Glutamatergic neuron (in vitro differentiated cells): ENCODE data around the gene AK1. TPM values are rescaled to one million over a fixed set of nuclear protein-coding genes. Genes with fewer than 3 reads are reported as not detected.

Experiments used
- DNase-seq: peaks from one replicate; pipeline ENCODE4 v3.0.0; 2022
- H3K27ac Mint-ChIP-seq: one replicate; pipeline ENCODE4 v1.8.0; 2020; ENCODE audit warnings: mild to moderate bottlenecking, mixed read lengths, inconsistent platforms; ENCODE audit not compliant: unreplicated experiment
- H3K27me3 Mint-ChIP-seq: one replicate; pipeline ENCODE4 v1.8.0; 2020; ENCODE audit warnings: mild to moderate bottlenecking, moderate library complexity, mixed read lengths, inconsistent platforms; ENCODE audit not compliant: unreplicated experiment
- H3K36me3 Mint-ChIP-seq: one replicate; pipeline ENCODE4 v1.8.0; 2020; ENCODE audit warnings: mild to moderate bottlenecking, mixed read lengths, inconsistent platforms; ENCODE audit not compliant: unreplicated experiment
- H3K4me1 Mint-ChIP-seq: one replicate; pipeline ENCODE4 v1.8.0; 2020; ENCODE audit warnings: mild to moderate bottlenecking, low read depth, mixed read lengths, inconsistent platforms; ENCODE audit not compliant: unreplicated experiment
- H3K4me3 Mint-ChIP-seq: one replicate; pipeline ENCODE4 v1.8.0; 2020; ENCODE audit warnings: mild to moderate bottlenecking, mixed read lengths, inconsistent platforms; ENCODE audit not compliant: unreplicated experiment
- H3K9me3 Mint-ChIP-seq: one replicate; pipeline ENCODE4 v1.8.0; 2020; ENCODE audit warnings: mild to moderate bottlenecking, moderate library complexity, mixed read lengths, inconsistent platforms; ENCODE audit not compliant: unreplicated experiment
- total RNA-seq: library from RNA; stranded (reverse); fragmentation: NEBNext Ultra II Directional; extraction: Animal tissue kit (Norgen Biotek cat#: 25700); gene quantifications from one replicate; pipeline ENCODE4 v1.2.1, GENCODE V29; 2021; ENCODE audit not compliant: unreplicated experiment
- TF ChIP-seq, protein P1 (sequence below): fragments of 200-600 bp; sonication (generic); IDR thresholded peaks from one replicate; pipeline ENCODE4 v1.5.0; 2021; ENCODE audit not compliant: partially characterized antibody, unreplicated experiment

Gene AK1
- total RNA-seq, 1 donor from 2014 or later = 121 TPM

DNA sequence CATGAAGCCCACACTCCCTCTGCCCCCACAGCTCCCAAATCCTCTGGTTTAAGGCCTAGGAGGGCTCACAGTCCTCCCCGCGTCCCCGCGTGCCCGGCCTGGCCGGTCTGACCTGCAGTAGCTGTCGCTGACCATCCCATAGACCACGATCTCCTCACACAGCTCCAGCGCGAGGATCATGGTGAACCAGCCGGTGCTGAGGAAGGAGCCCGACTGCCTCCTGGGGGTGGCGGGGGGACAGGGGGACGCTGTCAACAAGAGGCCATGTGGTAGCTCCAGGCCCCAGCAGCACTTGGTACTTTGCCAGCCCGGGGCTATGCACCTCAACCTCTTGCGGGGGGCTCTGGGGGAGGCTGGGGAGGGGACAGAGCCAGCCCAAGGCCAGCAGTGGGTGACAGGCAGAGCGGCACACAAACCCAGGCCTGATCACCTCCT lies 32.4 kb upstream of the AK1 start:
- TF ChIP-seq, protein P1, sequence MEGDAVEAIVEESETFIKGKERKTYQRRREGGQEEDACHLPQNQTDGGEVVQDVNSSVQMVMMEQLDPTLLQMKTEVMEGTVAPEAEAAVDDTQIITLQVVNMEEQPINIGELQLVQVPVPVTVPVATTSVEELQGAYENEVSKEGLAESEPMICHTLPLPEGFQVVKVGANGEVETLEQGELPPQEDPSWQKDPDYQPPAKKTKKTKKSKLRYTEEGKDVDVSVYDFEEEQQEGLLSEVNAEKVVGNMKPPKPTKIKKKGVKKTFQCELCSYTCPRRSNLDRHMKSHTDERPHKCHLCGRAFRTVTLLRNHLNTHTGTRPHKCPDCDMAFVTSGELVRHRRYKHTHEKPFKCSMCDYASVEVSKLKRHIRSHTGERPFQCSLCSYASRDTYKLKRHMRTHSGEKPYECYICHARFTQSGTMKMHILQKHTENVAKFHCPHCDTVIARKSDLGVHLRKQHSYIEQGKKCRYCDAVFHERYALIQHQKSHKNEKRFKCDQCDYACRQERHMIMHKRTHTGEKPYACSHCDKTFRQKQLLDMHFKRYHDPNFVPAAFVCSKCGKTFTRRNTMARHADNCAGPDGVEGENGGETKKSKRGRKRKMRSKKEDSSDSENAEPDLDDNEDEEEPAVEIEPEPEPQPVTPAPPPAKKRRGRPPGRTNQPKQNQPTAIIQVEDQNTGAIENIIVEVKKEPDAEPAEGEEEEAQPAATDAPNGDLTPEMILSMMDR = no peak
- Mint-ChIP-seq H3K27me3 (peaks cover 5% of the 10 kb centered on the region), H3K27ac (no peak overlapping the region), H3K4me1 (peaks cover 10% of the 10 kb centered on the region), H3K36me3 (no peaks in the 10 kb centered on the region), H3K9me3 (peaks cover 4% of the 10 kb centered on the region), H3K4me3 (no peak overlapping the region)
- no peak for DNase-seq

DNA sequence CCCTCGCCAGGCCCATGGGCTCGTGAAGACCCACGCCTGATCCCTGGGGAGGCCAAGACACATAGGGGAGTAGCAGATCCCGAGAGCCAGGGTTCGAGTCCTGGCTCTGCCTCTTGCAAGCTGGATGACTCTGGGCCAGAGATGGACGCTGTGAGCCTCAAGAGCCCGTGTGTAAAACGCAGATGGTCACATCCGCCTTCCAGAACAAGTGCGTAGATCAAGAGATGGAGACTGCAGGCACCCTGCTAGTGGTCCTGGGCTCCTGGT lies 31.1 kb upstream of the AK1 start:
- Mint-ChIP-seq H3K27ac (no peak overlapping the region), H3K4me1 (peaks cover 10% of the 10 kb centered on the region), H3K4me3 (no peak overlapping the region), H3K27me3 (peaks cover 5% of the 10 kb centered on the region), H3K9me3 (peaks cover 4% of the 10 kb centered on the region), H3K36me3 (no peaks in the 10 kb centered on the region)
- TF ChIP-seq, protein P1 = no peak
- DNase-seq = no peak

DNA sequence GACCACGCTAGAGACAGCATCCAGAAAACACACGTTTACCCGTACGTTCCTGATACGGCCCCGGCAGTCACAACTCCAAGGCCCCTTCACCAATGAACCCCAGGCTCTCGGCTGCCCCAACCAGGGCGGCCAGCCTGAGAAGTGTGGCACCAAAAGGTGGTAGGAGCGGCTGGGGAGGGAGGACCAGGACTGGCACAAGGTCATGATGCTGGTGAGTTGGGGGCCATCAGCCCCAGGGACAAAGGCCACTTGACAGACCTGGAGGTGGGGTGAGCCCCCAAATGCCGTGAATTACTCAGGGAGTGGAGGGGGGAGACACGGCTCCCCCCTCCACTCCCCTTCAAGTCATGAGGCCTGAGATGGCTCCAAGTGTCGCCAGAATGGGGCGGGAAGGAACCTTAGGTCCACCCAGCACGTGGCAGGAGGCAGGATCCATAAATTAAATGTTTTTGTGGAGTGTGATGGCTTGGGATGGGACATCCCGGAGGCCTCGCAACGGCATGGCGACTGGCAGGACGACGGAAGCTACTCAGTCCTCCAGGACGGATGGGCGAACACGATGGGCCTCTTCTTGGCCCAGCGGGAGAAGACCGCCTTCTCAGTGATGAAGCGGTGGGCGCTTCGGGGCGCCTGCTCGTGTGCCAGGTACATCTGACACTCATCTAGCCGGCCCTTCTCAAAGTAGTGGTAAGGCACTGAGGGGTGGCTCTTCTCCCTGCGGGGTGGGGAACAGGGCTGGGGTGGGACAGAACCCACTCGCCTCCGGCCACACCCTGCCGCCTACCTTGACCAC lies 30.6 kb upstream of the AK1 start:
- H3K27me3 Mint-ChIP-seq = peaks cover 5% of the 10 kb centered on the region
- no peaks in the 10 kb centered on the region for H3K36me3 Mint-ChIP-seq
- no peak for DNase-seq
- H3K4me3 Mint-ChIP-seq = no peak overlapping the region
- TF ChIP-seq, protein P1 = no peak
- H3K27ac Mint-ChIP-seq = no peak overlapping the region
- H3K9me3 Mint-ChIP-seq = peaks cover 4% of the 10 kb centered on the region
- H3K4me1 Mint-ChIP-seq = peaks cover 10% of the 10 kb centered on the region

DNA sequence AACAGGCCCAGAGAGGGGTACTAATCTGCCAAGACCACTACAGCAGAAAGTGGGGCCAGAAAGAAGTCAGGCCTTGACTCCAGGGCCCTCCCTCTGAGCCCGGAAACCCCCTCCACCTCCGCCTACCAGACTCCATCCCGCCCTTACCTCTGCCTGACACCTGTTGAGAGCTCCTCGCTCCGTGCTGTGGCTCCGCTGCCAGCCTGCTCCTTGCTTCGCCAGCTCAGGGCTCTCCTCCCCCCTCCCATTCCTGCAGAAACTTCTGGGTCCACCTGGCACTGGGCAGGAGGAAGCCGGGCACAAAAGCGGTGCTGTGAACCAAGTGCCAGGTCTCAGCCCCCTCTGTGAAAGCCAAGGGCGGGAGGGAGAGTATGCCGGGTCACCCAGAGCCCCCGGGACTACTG lies 28.3 kb upstream of the AK1 start:
- H3K4me3 Mint-ChIP-seq = no peak overlapping the region
- H3K36me3 Mint-ChIP-seq = no peaks in the 10 kb centered on the region
- H3K9me3 Mint-ChIP-seq = peaks cover 3% of the 10 kb centered on the region
- DNase-seq = no peak
- no peaks in the 10 kb centered on the region for H3K27me3 Mint-ChIP-seq
- peaks cover 5% of the 10 kb centered on the region for H3K4me1 Mint-ChIP-seq
- no peak overlapping the region for H3K27ac Mint-ChIP-seq
- TF ChIP-seq, protein P1 = no peak

DNA sequence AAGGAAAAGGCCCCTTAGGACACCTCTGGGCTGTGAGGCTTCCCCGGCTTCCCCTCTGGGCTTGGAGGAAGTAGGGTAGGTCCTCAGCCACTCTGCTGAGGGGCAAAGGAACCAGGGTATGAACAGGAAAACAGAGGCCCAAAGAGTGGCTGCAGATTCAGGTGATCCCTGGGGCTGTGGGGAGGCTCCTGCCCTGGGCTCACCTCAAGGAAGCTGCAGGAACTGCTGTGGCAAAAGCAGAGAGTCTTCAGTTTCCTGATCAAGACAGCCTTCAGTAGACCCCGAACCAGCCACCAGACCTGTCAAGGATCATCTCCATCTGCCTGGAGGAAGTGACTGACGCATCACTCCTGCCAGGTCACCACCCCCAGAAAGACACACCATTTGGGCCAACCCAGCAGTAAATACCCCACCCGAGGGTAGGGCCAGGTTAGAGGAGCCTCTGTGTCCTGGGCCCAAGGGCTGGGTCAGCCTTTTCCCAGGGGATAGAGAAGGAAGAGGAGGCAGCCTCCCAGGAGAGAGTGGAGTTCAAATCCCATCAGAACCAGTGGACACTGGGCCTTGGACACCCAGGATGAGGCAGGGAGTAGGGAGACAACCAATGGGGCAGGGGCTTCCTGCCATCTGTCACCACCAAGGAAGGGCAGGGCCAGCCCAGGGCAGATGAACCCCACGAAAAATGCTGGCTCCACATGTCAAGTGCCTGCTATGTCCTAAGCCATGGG lies 27.7 kb upstream of the AK1 start:
- Mint-ChIP-seq H3K27me3 (no peaks in the 10 kb centered on the region), H3K27ac (no peak overlapping the region), H3K4me1 (peaks cover 3% of the 10 kb centered on the region), H3K4me3 (no peak overlapping the region), H3K36me3 (no peaks in the 10 kb centered on the region), H3K9me3 (peaks cover 3% of the 10 kb centered on the region)
- DNase-seq = no peak
- TF ChIP-seq, protein P1 = no peak
